SU-DHL-6 (cell line): Measurements from ENCODE around the gene RBMS3.

ENCODE experiments used
- H2AFZ ChIP-seq: fragments of 200-600 bp; sonication (generic); 2 replicates; pipeline ENCODE4 v1.6.1; 2014; ENCODE audit warnings: low read depth, mild to moderate bottlenecking, moderate library complexity, mixed read lengths, antibody characterized with exemption, low read length; ENCODE audit not compliant: severe bottlenecking
- H3F3A ChIP-seq: fragments of 200-600 bp; shearing (Covaris generic); 2 replicates; pipeline ENCODE4 v1.6.0; 2016; ENCODE audit warnings: antibody characterized with exemption, mild to moderate bottlenecking; ENCODE audit not compliant: insufficient read depth
- H3K27ac ChIP-seq: fragments of 200-600 bp; sonication (generic); 2 replicates; pipeline ENCODE4 v1.5.1; 2016; ENCODE audit warnings: low read depth, mild to moderate bottlenecking, low read length, moderate library complexity, mixed read lengths
- H3K27me3 ChIP-seq: fragments of 200-600 bp; sonication (generic), shearing (Covaris generic); 2 replicates; pipeline ENCODE4 v1.6.0; 2014; ENCODE audit warnings: mild to moderate bottlenecking, low read length
- H3K36me3 ChIP-seq: fragments of 200-600 bp; sonication (generic); 2 replicates; pipeline ENCODE4 v1.6.1; 2014; ENCODE audit warnings: mild to moderate bottlenecking, low read length, mixed read lengths
- H3K4me2 ChIP-seq: fragments of 300-600, 200-600 bp; shearing (Covaris generic), sonication (generic); 2 replicates; pipeline ENCODE4 v1.6.0; 2014; ENCODE audit warnings: low read length, low read depth, mild to moderate bottlenecking; ENCODE audit not compliant: poor library complexity, severe bottlenecking
- H3K4me3 ChIP-seq: fragments of 200-600 bp; sonication (generic); 2 replicates; pipeline ENCODE4 v1.5.1; 2014; ENCODE audit warnings: antibody characterized with exemption, low read length, mild to moderate bottlenecking, mixed read lengths; ENCODE audit not compliant: insufficient read depth, poor library complexity, severe bottlenecking
- H3K79me2 ChIP-seq: fragments of 200-600 bp; sonication (generic); 2 replicates; pipeline ENCODE4 v1.6.1; 2014; ENCODE audit warnings: mild to moderate bottlenecking, low read length, moderate library complexity; ENCODE audit not compliant: insufficient read depth
- H3K9ac ChIP-seq: fragments of 200-600 bp; sonication (generic); 2 replicates; pipeline ENCODE4 v1.7.0; 2014; ENCODE audit warnings: mild to moderate bottlenecking, low read length
- H3K9me2 ChIP-seq: fragments of 200-600 bp; sonication (generic); replicated peaks from 2 replicates; pipeline ENCODE4 v1.6.1; 2014; ENCODE audit warnings: low read length; ENCODE audit not compliant: insufficient read depth
- H3K9me3 ChIP-seq: fragments of 200-600 bp; sonication (generic); 2 replicates; pipeline ENCODE4 v1.6.1; 2014; ENCODE audit warnings: low read length, mixed read lengths; ENCODE audit not compliant: insufficient read depth
- H4K20me1 ChIP-seq: fragments of 200-600 bp; sonication (generic); 2 replicates; pipeline ENCODE4 v1.6.1; 2014; ENCODE audit warnings: low read depth, mild to moderate bottlenecking, antibody characterized with exemption, low read length, moderate library complexity, mixed read lengths
- CTCF ChIP-seq: fragments of 200-600 bp; sonication (generic); IDR thresholded peaks from one replicate; pipeline ENCODE4 v1.5.1; 2017; ENCODE audit warnings: antibody characterized with exemption, mild to moderate bottlenecking, low read length, moderate library complexity; ENCODE audit not compliant: insufficient read depth, poor library complexity, severe bottlenecking
- EZH2phosphoT487 ChIP-seq: fragments of 200-600 bp; sonication (generic), shearing (Covaris generic); conservative IDR thresholded peaks from 2 replicates; pipeline ENCODE4 v1.6.1; 2018; ENCODE audit warnings: mild to moderate bottlenecking, antibody characterized with exemption, low read length, moderate library complexity, mixed read lengths

RBMS3 gene

DNA sequence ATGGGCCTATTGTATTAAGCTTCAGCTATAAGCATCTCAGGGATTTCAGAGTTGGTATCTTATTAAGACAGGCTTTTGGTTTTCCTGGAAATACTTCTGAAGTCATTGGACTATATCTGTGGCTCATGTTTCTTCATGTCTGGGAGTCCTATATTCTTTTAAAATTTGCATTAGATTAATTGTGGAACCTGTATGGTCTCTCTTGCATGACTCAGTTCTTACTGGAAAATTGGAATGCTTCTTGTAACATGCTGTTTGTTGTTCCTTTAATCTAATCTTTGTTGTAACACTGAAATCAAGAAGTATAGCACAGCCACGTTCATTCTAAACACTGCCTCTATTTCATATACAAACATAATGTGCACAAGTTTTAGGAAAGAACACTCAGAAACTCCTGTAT, 208.1 kb downstream of the RBMS3 start:
- Histone ChIP-seq H3K9ac (no peak overlapping the region), H3K4me3 (no peak overlapping the region), H3K9me2 (no peaks in the 10 kb centered on the region), H3K9me3 (no peaks in the 10 kb centered on the region), H3K27ac (no peak overlapping the region), H3K36me3 (no peaks in the 10 kb centered on the region), H3K27me3 (no peaks in the 10 kb centered on the region), H3K4me2 (no peak overlapping the region), H4K20me1 (no peaks in the 10 kb centered on the region), H3F3A (no peaks in the 10 kb centered on the region), H2AFZ (no peak overlapping the region), H3K79me2 (no peaks in the 10 kb centered on the region)
- TF ChIP-seq EZH2phosphoT487 (no peak), CTCF (no peak)

GRCh38 chr3:29493109-29493508, 212.2 kb downstream of the RBMS3 start:
- Histone ChIP-seq H3K27ac (no peak overlapping the region), H3K36me3 (no peaks in the 10 kb centered on the region), H3F3A (no peaks in the 10 kb centered on the region), H3K27me3 (no peaks in the 10 kb centered on the region), H3K4me3 (no peak overlapping the region), H3K9ac (no peak overlapping the region), H3K9me2 (no peaks in the 10 kb centered on the region), H3K9me3 (no peaks in the 10 kb centered on the region), H3K79me2 (no peaks in the 10 kb centered on the region), H4K20me1 (no peaks in the 10 kb centered on the region), H3K4me2 (no peak overlapping the region), H2AFZ (no peak overlapping the region)
- TF ChIP-seq CTCF (no peak), EZH2phosphoT487 (no peak)

DNA sequence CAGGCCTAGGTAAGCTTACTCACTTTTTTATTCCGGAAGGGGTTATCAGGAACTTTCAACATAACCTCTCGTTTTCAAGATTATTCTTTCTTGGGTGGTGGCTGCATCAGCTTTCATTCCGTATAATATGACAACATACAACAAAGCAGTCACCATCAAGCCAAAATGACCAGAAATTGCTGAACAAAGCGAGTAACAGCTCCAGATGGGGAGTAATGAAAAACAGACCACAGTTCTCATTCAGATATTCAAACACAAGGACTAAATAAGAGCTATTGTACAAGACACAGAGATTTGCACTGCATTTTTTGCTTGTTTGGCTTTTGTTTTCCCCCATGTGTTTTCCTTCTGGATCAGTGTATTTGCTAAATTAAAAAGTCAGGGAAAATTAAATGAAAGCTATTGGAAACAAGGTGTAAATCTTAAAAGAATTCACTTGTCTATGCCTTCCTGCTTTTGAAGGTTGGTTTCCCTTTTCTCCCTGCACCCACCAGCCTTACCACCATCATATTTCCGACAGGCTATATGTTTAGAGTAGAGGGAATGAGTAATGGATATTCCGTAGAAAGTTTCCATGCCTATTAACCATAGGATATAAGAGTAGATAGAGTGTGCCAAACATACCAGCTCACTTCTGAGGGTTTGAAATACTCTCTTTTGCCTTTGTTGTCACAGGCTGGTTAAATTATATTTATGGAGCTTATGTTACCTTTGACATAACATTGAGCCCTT, 213.6 kb downstream of the RBMS3 start:
- H3K9me2 ChIP-seq: no peaks in the 10 kb centered on the region
- H3K9me3 ChIP-seq: no peaks in the 10 kb centered on the region
- H3K9ac ChIP-seq: no peak overlapping the region
- no peaks in the 10 kb centered on the region for H3K79me2 ChIP-seq
- no peak overlapping the region for H3K27ac ChIP-seq
- no peaks in the 10 kb centered on the region for H3K36me3 ChIP-seq
- H3F3A ChIP-seq: no peaks in the 10 kb centered on the region
- no peaks in the 10 kb centered on the region for H4K20me1 ChIP-seq
- no peak overlapping the region for H3K4me2 ChIP-seq
- H2AFZ ChIP-seq: no peak overlapping the region
- TF ChIP-seq EZH2phosphoT487: no peak
- no peaks in the 10 kb centered on the region for H3K27me3 ChIP-seq
- H3K4me3 ChIP-seq: no peak overlapping the region

GRCh38 chr3:29497282-29497681, 216.4 kb downstream of the RBMS3 start:
- Histone ChIP-seq H3K9ac (no peak overlapping the region), H3K36me3 (no peaks in the 10 kb centered on the region), H3K9me2 (no peaks in the 10 kb centered on the region), H3K79me2 (no peaks in the 10 kb centered on the region), H3K27ac (no peak overlapping the region), H3K4me2 (no peak overlapping the region), H4K20me1 (no peaks in the 10 kb centered on the region), H3K4me3 (no peak overlapping the region), H3K27me3 (no peaks in the 10 kb centered on the region), H3K9me3 (no peaks in the 10 kb centered on the region), H3F3A (no peaks in the 10 kb centered on the region), H2AFZ (no peak overlapping the region)
- TF ChIP-seq CTCF (no peak), EZH2phosphoT487 (no peak)
